Activated CD8-positive, alpha-beta memory T cell treated with anti-CD3 and anti-CD28 coated beads for 36 hours (primary cell): ENCODE results near the gene HHAT. TPM values are rescaled to one million over a fixed set of nuclear protein-coding genes. Genes with fewer than 3 reads are reported as not detected.
"Not testable (repeated sequence)": the region's sequence is repeated elsewhere in the genome, so short reads cannot be mapped to it uniquely, and the experiment has no call there.

Experiments
- CTCF ChIA-PET: fragments of 350-600 bp; sonication (Branson Sonifier 250); formaldehyde crosslinking; loops from one replicate; lab custom pipeline; 2021; ENCODE audit warnings: antibody characterized with exemption; lab: Charles Lee
- POLR2A ChIA-PET: fragments of 350-600 bp; sonication (Branson Sonifier 250); formaldehyde crosslinking; loops from one replicate; lab custom pipeline; 2021; ENCODE audit warnings: antibody characterized with exemption; lab: Charles Lee
- total RNA-seq, 2 experiments: library from RNA; stranded (reverse); gene quantifications; one replicate each; pipeline ENCODE4 v1.2.3, GENCODE V29; 2021

The HHAT gene
- total RNA-seq, 2 experiments from 2014 or later, result 0.82 to 1.5 TPM

DNA sequence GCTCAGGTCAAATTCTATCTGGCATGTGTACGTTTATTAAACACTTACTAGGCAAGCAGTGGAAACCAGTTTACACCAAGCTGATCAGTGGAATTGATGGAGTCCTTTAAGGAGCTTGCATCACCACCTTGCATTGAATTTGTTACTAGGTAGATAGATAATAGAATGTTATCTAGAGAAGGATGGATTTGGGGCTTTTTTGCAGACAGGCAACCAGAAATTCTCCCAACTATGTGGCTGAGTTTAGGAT lies 44.9 kb downstream of the HHAT start:
- ChIA-PET CTCF (interaction anchor here (0.8 to 1.1 kb wide), 5 partner anchors 30 to 761 kb away, joined by 3 to 4 read pairs (median 3); partner anchors contain the start of gene KCNH1), POLR2A (interaction anchor here (0.6 to 2.0 kb wide), 11 partner anchors 26 to 887 kb away, joined by 3 to 26 read pairs (median 4); partner anchors contain the start of gene HHAT)

DNA sequence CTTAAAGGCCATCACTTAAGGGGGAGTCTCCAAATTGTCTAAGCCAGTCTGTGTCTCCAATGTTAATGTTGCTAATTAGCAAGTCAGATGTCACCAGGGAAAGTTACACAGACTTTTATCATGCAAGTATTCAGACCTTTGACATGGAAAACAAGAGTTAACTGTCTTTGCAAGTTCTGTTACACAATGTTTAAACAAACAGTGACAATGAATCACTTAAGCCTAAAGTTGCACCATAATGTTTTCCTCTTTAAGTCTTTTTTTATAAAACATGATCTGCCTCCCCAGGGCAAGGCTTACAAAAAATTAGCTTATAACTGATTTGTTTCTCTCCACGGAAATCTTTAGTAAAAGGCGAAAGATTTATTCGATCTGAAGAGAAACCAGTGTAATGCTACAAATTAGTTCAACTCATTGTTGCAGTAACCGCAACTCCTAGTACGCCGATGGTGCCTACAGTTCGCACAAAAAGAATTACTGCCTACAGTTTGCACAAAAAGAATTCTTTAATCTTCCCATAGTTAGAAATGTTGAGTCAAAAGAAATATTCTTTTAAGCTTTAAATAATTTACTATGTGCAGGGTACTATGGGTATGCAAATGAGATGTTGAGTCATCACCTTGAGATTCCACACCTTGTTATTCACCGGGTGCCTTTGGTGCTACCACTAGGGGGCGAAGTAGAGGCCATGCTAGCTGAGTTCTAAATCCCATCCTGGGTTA lies 45.3 kb downstream of the HHAT start:
- POLR2A ChIA-PET, result interaction anchor here (0.6 to 2.0 kb wide), 14 partner anchors 22 to 887 kb away, joined by 3 to 26 read pairs (median 4); partner anchors contain the start of gene HHAT
- CTCF ChIA-PET, result interaction anchor here (0.8 to 2.7 kb wide), 14 partner anchors 10 to 760 kb away, joined by 3 to 8 read pairs (median 3); partner anchors contain the start of gene KCNH1

DNA sequence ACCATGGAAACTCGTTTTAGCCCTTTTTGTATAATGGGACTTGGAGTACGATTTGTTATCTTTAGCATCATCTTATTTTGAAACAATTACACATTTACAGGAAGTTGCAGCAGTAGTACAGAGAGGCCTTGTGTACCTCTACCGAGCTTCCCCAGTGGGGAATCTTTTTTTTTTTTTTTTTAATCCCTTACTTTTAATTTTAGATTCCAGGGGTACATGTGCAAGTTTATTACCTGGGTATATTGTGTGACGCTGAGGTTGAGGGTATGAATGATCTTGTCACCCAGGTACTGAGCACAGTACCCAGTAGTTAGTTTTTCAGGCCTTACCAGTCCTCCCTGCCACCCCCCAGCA lies 45.9 kb downstream of the HHAT start:
- CTCF ChIA-PET, result interaction anchor here (0.6 to 2.7 kb wide), 14 partner anchors 10 to 1959 kb away, joined by 3 to 8 read pairs (median 3); partner anchors contain the start of gene KCNH1
- POLR2A ChIA-PET, result interaction anchor here (0.6 to 2.0 kb wide), 10 partner anchors 23 to 886 kb away, joined by 3 to 26 read pairs (median 5); no protein-coding TSS in a partner anchor

DNA sequence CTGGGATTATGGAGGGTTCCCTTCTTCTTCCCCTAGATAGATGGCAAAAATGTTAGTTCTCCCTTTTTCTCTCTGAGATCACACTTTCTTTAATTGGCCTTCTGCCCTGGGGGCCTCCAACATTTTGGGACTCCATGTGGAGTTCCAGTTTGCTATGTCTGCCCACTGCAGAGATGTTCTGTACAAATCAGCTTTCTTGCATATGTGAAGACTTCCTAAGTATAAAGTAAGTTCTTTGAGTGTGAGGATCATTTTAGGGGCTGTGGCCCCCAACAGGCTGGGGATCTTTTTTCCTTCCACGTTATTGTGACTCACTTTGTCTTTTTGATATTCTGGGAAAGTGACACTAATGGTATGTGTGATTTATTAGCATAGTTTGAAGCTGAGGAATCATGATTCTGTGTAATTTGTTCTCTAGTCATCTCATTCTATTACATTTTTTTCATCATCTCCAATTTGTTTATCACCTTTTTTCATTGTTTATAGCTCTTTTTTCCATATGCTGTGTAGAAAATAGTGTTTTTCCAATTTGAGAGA lies 48.2 kb downstream of the HHAT start:
- ChIA-PET POLR2A (no interaction called here), CTCF (interaction anchor here (1.0 to 2.7 kb wide), 3 partner anchors 23 to 28 kb away, joined by 3 to 8 read pairs (median 5); no protein-coding TSS in a partner anchor)

DNA sequence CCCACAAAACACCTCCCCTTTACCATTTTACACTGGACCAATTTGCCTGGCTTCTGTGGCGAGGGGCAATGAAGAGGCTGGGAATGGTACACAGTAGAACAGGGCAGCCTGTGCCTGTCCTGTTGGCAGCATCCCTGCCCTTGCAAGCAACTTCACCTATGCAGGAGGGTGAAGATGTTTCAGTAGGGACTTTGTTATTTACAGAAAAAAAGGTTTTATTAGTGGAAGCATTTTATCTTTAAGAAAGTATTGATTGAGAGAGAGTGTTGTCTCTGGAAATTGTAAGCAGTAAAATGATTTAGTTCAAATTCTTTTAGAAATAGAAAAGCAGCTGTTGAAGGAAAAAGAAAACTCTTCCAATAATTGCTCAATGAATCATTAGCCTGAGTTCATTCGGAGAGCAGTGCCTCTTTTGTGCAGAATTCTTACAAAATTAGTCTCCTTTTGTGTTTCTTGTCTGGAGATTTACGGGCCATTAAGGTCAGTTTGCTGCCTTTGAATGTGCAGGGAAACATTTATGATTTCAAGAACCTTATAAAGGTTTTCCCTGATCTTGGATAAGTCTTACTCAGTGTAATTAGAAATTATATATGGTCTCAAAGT lies 49.1 kb downstream of the HHAT start:
- ChIA-PET CTCF (no interaction called here), POLR2A (no interaction called here)

DNA sequence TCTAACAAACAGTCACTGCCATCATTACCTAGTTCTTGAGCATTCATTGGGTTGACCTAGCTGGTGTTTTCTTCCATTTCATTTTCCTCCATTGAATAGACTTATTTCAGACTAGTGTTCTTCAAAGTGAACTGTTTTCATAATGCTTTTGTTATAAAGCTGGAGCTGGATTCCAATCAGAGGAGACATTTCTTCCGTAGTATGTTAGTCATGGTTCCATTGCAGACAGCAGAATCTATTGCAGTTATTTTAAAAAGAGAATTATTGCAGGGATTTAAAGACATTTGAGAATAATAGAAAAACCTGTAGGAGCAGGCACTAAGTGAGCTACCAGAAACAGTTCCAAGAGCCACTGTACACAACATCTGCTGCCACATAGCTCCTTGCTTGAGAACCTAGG lies 50.0 kb downstream of the HHAT start:
- CTCF ChIA-PET, result no interaction called here
- POLR2A ChIA-PET, result no interaction called here

DNA sequence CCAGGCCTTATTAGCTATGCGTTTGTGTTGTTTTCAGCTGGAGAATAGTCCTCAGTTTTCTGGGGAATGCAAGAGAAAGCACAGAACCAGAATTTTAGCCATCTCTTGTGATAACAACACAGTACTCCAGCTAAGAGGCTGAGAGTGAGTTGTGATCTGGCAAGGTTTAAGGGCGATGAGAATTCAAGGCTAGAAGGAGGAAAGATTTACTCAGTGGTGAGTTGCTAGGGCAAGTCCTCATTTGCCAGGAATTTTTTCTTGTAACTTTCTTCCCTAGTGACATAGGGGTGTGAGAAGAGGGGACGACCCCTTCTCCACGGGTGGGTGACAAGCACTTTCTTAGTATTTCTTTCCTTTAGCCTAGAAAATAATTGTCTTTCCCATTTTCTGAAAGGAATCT lies 53.2 kb downstream of the HHAT start:
- ChIA-PET CTCF (no interaction called here), POLR2A (no interaction called here)

DNA sequence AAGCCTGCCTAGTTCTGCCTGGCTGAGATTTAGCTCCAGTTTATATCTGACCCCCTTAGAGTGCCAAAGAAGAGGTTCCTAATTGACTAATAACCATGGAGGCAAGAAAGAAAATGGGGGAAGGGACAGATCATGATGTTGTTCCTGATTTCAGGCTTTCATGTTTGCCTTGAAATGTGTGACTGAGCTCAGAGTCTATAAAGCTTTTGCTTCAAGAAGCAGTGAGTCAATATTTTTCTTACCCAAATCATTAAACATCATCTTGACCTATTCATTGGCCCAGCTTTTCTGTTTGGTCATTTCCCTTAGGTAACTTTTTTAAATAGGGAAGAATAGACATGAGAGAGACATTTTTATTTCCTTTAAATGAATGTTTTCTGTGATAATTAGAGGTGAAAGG lies 55.9 kb downstream of the HHAT start:
- ChIA-PET POLR2A (no interaction called here), CTCF (interaction anchor here (1.5 kb wide), 1 partner anchor 10 kb away, joined by 8 read pairs; no protein-coding TSS in a partner anchor)

DNA sequence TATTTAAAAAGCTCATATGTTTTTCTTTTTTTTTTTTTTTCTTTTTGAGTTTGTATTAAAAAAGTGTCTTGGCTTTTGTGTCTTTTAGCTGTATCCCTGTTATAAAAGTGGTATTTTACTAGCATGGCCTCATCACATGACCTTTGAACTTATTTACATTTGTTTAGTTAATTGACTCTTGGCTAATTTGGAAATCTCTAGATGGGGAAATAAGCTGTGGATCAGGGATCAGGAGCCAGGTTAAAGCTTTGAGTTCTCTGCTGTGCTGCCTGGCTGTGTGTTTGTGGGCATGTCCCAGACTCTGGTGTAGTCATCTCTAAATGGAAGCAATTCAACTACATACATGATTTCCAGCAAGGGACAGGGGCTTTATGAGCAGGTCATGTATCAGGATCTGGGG lies 56.5 kb downstream of the HHAT start:
- POLR2A ChIA-PET, result no interaction called here

DNA sequence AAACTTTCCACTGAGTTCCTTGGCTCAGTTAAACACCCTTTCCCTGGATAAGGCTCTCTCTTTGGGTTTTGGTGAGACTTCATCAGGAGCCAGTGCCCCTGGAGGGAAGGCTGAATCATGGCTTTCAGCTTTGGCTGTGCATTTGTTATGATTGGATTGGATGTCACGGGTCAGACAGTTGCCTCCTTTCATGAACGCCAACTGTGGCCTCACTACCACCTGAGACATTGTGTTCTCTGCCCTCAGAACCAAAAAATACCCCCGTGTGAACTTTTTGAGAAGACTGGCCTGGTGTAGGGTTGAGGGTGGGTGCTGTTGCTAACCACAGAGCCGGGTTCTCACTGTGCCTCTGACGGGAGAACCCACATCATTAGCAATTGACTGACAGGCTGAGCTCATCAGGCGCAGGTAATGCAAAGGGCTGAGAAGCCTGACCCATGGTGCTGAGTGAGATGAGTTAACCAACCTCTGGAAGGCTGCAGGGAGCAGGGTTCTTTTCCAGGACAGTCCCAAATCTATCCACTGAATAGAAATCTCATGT lies 65.6 kb downstream of the HHAT start:
- POLR2A ChIA-PET, result no interaction called here
- CTCF ChIA-PET, result interaction anchor here (1.0 to 2.1 kb wide), 3 partner anchors 20 to 52 kb away, joined by 3 to 5 read pairs (median 3); no protein-coding TSS in a partner anchor

More for the DNA sequence above, 56.5 kb downstream of the HHAT start:
- CTCF ChIA-PET, result interaction anchor here (1.5 kb wide), 1 partner anchor 10 kb away, joined by 8 read pairs; no protein-coding TSS in a partner anchor

DNA sequence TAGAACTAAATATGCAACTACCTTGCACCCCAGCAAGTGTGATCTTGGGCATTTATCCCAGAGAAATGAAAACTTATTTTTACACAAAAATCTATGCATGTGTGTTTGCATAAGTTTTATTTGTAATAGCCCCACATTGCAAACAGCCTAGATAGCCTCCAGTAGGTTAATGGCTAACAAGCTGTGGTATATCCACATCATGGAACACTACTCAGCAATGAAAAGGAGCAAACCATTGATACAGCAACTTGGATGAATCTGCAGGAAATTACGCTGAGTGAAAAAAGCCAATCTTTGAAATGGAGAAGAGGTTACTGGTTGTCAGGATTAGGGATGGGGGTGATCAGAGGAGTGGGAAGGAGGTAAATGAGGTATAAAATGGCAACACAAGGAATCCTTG lies 67.8 kb downstream of the HHAT start:
- CTCF ChIA-PET, result interaction anchor here (0.9 kb wide), 1 partner anchor 748 kb away, joined by 4 read pairs; no protein-coding TSS in a partner anchor
- POLR2A ChIA-PET, result no interaction called here

DNA sequence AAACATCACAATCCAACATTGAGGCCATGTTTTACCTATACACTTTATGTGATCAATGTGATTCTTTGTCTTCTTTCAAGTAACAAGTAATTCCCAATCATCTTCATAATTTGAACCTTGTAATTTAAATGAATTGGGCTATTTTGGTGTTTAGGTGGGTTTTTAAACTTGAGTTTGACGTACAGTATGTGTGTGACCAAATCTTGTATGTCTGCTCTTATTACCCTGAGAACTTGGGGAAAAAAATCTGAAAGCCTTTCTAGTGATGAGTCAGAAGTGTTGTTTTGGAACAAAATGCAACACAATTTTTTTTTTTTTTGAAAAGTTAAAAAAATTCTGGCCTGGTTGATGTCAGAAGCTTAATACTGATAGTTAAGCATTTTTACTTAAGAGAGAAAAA lies 68.5 kb downstream of the HHAT start:
- ChIA-PET POLR2A (interaction anchor here (0.6 kb wide), 1 partner anchor 21 kb away, joined by 3 read pairs; no protein-coding TSS in a partner anchor), CTCF (interaction anchor here (0.9 kb wide), 1 partner anchor 747 kb away, joined by 4 read pairs; no protein-coding TSS in a partner anchor)

DNA sequence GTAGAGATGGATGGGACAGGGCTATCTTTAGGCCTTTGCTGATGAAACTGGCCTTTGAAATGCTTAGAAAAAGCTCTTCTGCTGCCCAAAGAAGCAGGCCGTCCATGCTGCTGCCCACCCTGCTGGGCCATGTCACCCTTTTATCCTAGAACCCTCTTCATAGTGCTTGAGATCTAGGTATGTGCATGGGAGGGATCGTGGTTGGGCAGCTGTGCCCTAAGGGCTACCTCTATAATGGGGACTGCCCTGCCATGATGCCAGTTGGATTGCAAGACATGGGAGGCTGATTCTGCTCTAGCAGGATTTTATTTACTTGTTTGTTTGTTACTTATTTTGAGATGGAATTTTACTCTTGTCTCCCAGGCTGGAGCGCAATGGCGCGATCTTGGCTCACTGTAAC lies 69.0 kb downstream of the HHAT start:
- CTCF ChIA-PET, result interaction anchor here (0.9 kb wide), 1 partner anchor 747 kb away, joined by 4 read pairs; no protein-coding TSS in a partner anchor
- POLR2A ChIA-PET, result interaction anchor here (0.6 kb wide), 1 partner anchor 22 kb away, joined by 3 read pairs; no protein-coding TSS in a partner anchor

DNA sequence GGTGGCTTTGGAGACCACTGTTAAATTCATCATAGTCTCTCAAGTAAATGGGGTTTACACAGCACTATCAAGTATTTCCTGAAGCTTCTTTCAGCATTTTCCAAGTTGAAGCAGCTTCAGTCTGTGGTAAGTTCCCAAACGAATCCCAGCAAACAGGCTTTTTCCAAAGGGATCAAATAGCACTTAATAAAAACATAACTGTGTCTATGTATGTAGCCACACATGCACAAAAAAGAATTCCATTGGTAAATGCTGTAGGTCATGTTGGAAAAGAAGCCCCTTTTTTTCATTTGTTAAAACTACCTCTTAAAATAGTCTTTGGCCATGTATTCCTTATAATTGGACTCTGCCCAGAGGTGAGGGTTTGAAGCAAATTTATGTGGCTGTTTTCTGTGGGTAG lies 69.8 kb downstream of the HHAT start:
- CTCF ChIA-PET, result no interaction called here

DNA sequence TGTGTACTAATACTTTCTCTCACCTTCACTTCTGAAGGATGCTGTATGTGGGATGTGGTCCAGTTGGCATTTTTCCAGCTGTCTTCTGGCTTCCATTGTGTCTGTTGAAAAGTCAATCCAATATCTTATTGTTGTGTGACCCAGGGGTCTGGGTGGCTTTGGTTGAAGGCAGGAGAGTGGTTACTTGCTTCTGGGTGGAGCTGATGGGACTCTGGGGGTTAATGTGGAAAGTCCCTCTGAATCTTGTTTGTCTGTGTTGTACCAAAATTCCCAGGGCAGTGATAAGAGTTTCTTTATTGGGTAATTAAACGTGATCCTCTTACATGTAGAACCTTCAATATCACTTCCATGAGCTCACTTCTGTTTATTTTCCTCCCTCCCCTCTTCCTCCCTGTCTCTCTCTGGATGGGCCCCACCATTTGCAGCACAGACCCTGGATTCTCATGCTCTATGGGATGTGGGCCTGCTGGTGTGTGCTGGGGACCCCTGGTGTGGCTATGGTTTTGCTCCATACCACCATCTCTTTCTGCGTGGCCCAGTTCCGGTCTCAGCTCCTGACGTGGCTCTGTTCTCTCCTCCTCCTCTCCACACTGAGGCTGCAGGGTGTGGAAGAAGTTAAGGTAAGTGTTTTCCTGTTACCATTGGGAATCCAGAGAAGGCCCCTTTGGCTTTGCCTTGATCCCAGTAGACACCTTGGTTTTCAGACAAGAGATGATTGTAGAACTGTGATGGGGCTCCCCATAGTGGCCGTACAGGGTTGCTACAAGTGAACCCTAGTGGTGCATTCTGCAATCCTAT lies 71.5 kb downstream of the HHAT start:
- POLR2A ChIA-PET, result interaction anchor here (1.7 to 2.0 kb wide), 2 partner anchors 26 to 67 kb away, joined by 3 to 7 read pairs; no protein-coding TSS in a partner anchor
- CTCF ChIA-PET, result interaction anchor here (0.6 to 2.1 kb wide), 13 partner anchors 13 to 541 kb away, joined by 3 to 6 read pairs (median 3); no protein-coding TSS in a partner anchor

More for the DNA sequence above, 69.8 kb downstream of the HHAT start:
- POLR2A ChIA-PET, result interaction anchor here (2.0 kb wide), 1 partner anchor 25 kb away, joined by 7 read pairs; no protein-coding TSS in a partner anchor

DNA sequence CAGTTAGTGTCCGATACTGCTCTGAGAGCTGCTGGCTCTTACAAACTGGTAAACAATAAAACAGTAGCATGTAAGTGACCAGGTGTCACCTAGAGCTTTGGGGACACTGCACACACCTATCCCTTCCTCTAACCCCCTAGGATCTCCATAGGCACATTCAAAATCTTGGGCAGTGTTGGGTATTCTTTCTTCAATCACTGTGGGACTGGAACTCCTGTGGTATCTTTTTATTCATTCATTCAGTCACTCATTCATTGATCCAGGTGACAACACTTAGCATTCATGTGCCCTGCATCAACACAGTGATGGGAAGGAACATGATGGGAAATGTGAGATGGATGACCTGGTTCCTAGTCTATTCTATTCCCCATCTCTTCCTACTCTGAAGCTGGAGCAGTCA lies 73.9 kb downstream of the HHAT start:
- CTCF ChIA-PET, result interaction anchor here (0.7 to 1.7 kb wide), 4 partner anchors 8 to 731 kb away, joined by 3 to 6 read pairs (median 3); partner anchors contain the start of gene KCNH1
- POLR2A ChIA-PET, result interaction anchor here (1.2 kb wide), 1 partner anchor 29 kb away, joined by 3 read pairs; no protein-coding TSS in a partner anchor

DNA sequence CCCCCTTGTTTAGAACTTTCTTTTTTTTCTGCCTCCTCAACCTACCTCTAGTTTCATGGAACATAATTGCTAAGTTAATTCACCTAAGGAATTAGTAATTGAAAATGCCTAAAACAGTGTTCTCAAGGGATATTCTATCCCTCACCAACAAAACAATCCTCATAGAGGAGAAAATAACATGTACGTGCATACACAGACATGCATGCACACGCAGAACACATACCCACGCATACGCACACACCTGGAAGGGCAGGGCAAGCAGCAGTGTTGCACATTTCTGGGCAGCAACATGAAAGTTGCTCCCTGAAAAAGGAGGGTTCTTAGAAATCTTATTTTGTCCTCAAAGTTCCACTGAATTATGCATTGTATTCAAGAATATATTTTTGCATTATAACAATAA lies 76.6 kb downstream of the HHAT start:
- ChIA-PET CTCF (interaction anchor here (1.2 to 2.0 kb wide), 3 partner anchors 29 to 1109 kb away, joined by 3 to 8 read pairs (median 4); partner anchors contain the start of gene KCNH1), POLR2A (no interaction called here)

DNA sequence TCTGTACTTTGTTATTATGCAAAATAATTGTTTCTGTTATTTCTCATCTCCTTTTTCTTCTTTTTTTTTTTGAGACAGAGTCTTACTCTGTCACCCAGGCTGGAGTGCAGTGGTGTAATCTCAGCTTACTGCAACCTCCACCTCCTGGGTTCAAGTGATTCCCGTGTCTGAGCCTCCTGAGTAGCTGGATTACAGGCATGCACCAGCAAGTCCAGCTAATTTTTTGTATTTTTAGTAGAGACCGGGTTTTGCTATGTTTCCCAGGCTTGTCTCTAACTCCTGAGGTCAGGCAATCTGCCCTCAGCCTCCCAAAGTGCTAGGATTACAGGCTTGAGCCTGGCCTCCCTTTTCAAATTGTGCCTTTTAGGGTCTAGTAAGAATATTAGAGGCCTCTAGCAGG lies 77.6 kb downstream of the HHAT start:
- CTCF ChIA-PET, result interaction anchor here (0.8 to 1.3 kb wide), 4 partner anchors 41 to 729 kb away, joined by 3 to 6 read pairs (median 4); partner anchors contain the start of gene KCNH1
- POLR2A ChIA-PET, result not testable (repeated sequence)
